ENCODE results near the gene CST1.
"Not testable (repeated sequence)": the region's sequence is repeated elsewhere in the genome, so short reads cannot be mapped to it uniquely, and the experiment has no call there.

GRCh38 chr20:23755131-23755611 lies 4.4 kb upstream of the CST1 start:
- TF ChIP-seq TAF1 (IDR thresholded peaks at IDR 0.05; ENCODE audit: borderline replicate concordance, low read depth, low read length); POLR2A (IDR thresholded peaks at IDR 0.05; ENCODE audit: low read depth, low read length): not testable (repeated sequence)
